KOPT-K1 (cell line): ENCODE results near the gene JCAD.

Experiments
- H3K27ac ChIP-seq: fragments of 200-600 bp; sonication (generic); 2 replicates; pipeline ENCODE4 v1.5.1; 2016; ENCODE audit warnings: antibody characterized with exemption, mild to moderate bottlenecking, low read depth, low read length; ENCODE audit not compliant: poor library complexity, severe bottlenecking
- H3K36me3 ChIP-seq: fragments of 200-600 bp; sonication (generic); 2 replicates; pipeline ENCODE4 v1.5.1; 2017; ENCODE audit warnings: antibody characterized with exemption, mild to moderate bottlenecking, low read length, moderate library complexity; ENCODE audit not compliant: insufficient read depth
- H3K9me3 ChIP-seq: fragments of 200-600 bp; sonication (generic); 2 replicates; pipeline ENCODE4 v1.5.1; 2017; ENCODE audit warnings: antibody characterized with exemption, low read length, mild to moderate bottlenecking; ENCODE audit not compliant: insufficient read depth, poor library complexity, severe bottlenecking

JCAD gene

GRCh38 chr10:30057894-30058556 is 1.4 kb downstream of the JCAD start:
- Histone ChIP-seq H3K36me3 (no peaks in the 10 kb centered on the region), H3K27ac (no peak overlapping the region), H3K9me3 (no peaks in the 10 kb centered on the region)

- no peaks in the 10 kb centered on the region for H3K36me3 ChIP-seq
- H3K27ac ChIP-seq = no peak overlapping the region
- H3K9me3 ChIP-seq = no peaks in the 10 kb centered on the region
Observed at GRCh38 chr10:30057421-30057841, 2.0 kb downstream of the JCAD start.

- no peak overlapping the region for H3K27ac ChIP-seq
- no peaks in the 10 kb centered on the region for H3K36me3 ChIP-seq
- H3K9me3 ChIP-seq = no peaks in the 10 kb centered on the region
Observed at GRCh38 chr10:30056767-30057355, 2.5 kb downstream of the JCAD start.

- Histone ChIP-seq H3K27ac (no peak overlapping the region), H3K36me3 (no peaks in the 10 kb centered on the region), H3K9me3 (no peaks in the 10 kb centered on the region)
Observed at GRCh38 chr10:30056281-30056680, 3.1 kb downstream of the JCAD start.

GRCh38 chr10:30055226-30055662 is 4.1 kb downstream of the JCAD start:
- H3K27ac ChIP-seq = no peak overlapping the region
- no peaks in the 10 kb centered on the region for H3K36me3 ChIP-seq
- H3K9me3 ChIP-seq = no peaks in the 10 kb centered on the region

- no peak overlapping the region for H3K27ac ChIP-seq
- no peaks in the 10 kb centered on the region for H3K36me3 ChIP-seq
Observed at GRCh38 chr10:30052062-30052461, 7.3 kb downstream of the JCAD start.

GRCh38 chr10:30051220-30051619 is 8.2 kb downstream of the JCAD start:
- H3K9me3 ChIP-seq = no peaks in the 10 kb centered on the region
- H3K27ac ChIP-seq = no peak overlapping the region
- H3K36me3 ChIP-seq = no peaks in the 10 kb centered on the region

More at GRCh38 chr10:30052062-30052461, 7.3 kb downstream of the JCAD start:
- no peaks in the 10 kb centered on the region for H3K9me3 ChIP-seq

GRCh38 chr10:30050411-30050810 is 9.0 kb downstream of the JCAD start:
- Histone ChIP-seq H3K36me3 (no peaks in the 10 kb centered on the region), H3K9me3 (no peaks in the 10 kb centered on the region), H3K27ac (no peak overlapping the region)

GRCh38 chr10:30048768-30049517 is 10.4 kb downstream of the JCAD start:
- H3K36me3 ChIP-seq = no peaks in the 10 kb centered on the region
- H3K9me3 ChIP-seq = no peaks in the 10 kb centered on the region
- peak overlapping the region; percentile 40 for H3K27ac ChIP-seq

GRCh38 chr10:30047924-30048531 is 11.4 kb downstream of the JCAD start:
- Histone ChIP-seq H3K27ac (no peak overlapping the region), H3K9me3 (no peaks in the 10 kb centered on the region), H3K36me3 (no peaks in the 10 kb centered on the region)

GRCh38 chr10:30047430-30047829 is 12.0 kb downstream of the JCAD start:
- H3K9me3 ChIP-seq = no peaks in the 10 kb centered on the region
- H3K27ac ChIP-seq = no peak overlapping the region
- H3K36me3 ChIP-seq = no peaks in the 10 kb centered on the region

- Histone ChIP-seq H3K27ac (no peak overlapping the region), H3K36me3 (no peaks in the 10 kb centered on the region), H3K9me3 (no peaks in the 10 kb centered on the region)
Observed at GRCh38 chr10:30046476-30046875, 12.9 kb downstream of the JCAD start.

GRCh38 chr10:30045961-30046360 is 13.4 kb downstream of the JCAD start:
- Histone ChIP-seq H3K27ac (no peak overlapping the region), H3K36me3 (no peaks in the 10 kb centered on the region), H3K9me3 (no peaks in the 10 kb centered on the region)

- Histone ChIP-seq H3K27ac (no peak overlapping the region), H3K36me3 (no peaks in the 10 kb centered on the region), H3K9me3 (no peaks in the 10 kb centered on the region)
Observed at GRCh38 chr10:30043476-30044270, 15.7 kb downstream of the JCAD start.
